GM12801 (cell line): Measurements from ENCODE around the gene RFX7.

Experiments used
- CTCF ChIP-seq: IDR thresholded peaks from one replicate; pipeline ENCODE4 v1.5.1; 2011; ENCODE audit warnings: control low read depth; ENCODE audit not compliant: insufficient read length; ENCODE audit errors: extremely low read depth

RFX7 gene

GRCh38 chr15:56208641-56209155 lies 35.0 kb downstream of the RFX7 start:
- TF ChIP-seq CTCF = no peak

GRCh38 chr15:56208185-56208584 lies 35.5 kb downstream of the RFX7 start:
- no peak for TF ChIP-seq CTCF

- no peak for TF ChIP-seq CTCF
Observed at GRCh38 chr15:56207711-56208110, 36.0 kb downstream of the RFX7 start.

GRCh38 chr15:56207092-56207491 lies 36.6 kb downstream of the RFX7 start:
- no peak for TF ChIP-seq CTCF

- no peak for TF ChIP-seq CTCF
Observed at GRCh38 chr15:56205061-56205876, 38.4 kb downstream of the RFX7 start.

- TF ChIP-seq CTCF = no peak
Observed at GRCh38 chr15:56202701-56203100, 41.0 kb downstream of the RFX7 start.

- TF ChIP-seq CTCF = no peak
Observed at GRCh38 chr15:56199038-56199437, 44.6 kb downstream of the RFX7 start.
